Trophoblast cell (in vitro differentiated cells and primary cell): Measurements from ENCODE around the gene NUDT17.

Experiments used
- DNase-seq, 2 donors: peaks; one replicate each; pipeline ENCODE4 v3.0.0-alpha.2; 2016
- H2AFZ ChIP-seq: 2 replicates; pipeline ENCODE4 v1.6.1; 2013; ENCODE audit warnings: low read length, moderate library complexity, mild to moderate bottlenecking; ENCODE audit not compliant: insufficient read depth, poor library complexity
- H2AK5ac ChIP-seq: 2 replicates; pipeline ENCODE4 v1.6.1; 2013; ENCODE audit warnings: mild to moderate bottlenecking, low read length
- H2BK120ac ChIP-seq: 2 replicates; pipeline ENCODE4 v1.6.1; 2013; ENCODE audit warnings: low read length, mild to moderate bottlenecking, moderate library complexity; ENCODE audit not compliant: insufficient read depth, poor library complexity
- H2BK12ac ChIP-seq: 2 replicates; pipeline ENCODE4 v1.6.1; 2013; ENCODE audit warnings: mild to moderate bottlenecking, low read length, moderate library complexity
- H2BK5ac ChIP-seq: 2 replicates; pipeline ENCODE4 v1.6.1; 2013; ENCODE audit warnings: low read length, low read depth, moderate library complexity, mild to moderate bottlenecking; ENCODE audit not compliant: poor library complexity
- H3K14ac ChIP-seq: 2 replicates; pipeline ENCODE4 v1.6.1; 2013; ENCODE audit warnings: mild to moderate bottlenecking, low read length
- H3K18ac ChIP-seq: 2 replicates; pipeline ENCODE4 v1.6.1; 2013; ENCODE audit warnings: mild to moderate bottlenecking, low read length
- H3K23ac ChIP-seq: 2 replicates; pipeline ENCODE4 v1.6.1; 2013; ENCODE audit warnings: low read length
- H3K27ac ChIP-seq: 2 replicates; pipeline ENCODE4 v1.5.1; 2013; ENCODE audit warnings: low read depth, mild to moderate bottlenecking, inconsistent platforms, low read length, moderate library complexity
- H3K27me3 ChIP-seq: 2 replicates; pipeline ENCODE4 v1.6.1; 2013; ENCODE audit warnings: inconsistent platforms, mild to moderate bottlenecking, low read length, moderate library complexity; ENCODE audit not compliant: insufficient read depth
- H3K36me3 ChIP-seq, 2 experiments: 1 replicate in 1 of 2; 2 replicates in 1 of 2; pipeline ENCODE4 v1.6.1; 2013; ENCODE audit warnings: low read length in 2 of 2, mild to moderate bottlenecking in 2 of 2, moderate library complexity in 1 of 2; ENCODE audit not compliant: insufficient read depth in 2 of 2, control insufficient read depth in 1 of 2
- H3K4ac ChIP-seq: 2 replicates; pipeline ENCODE4 v1.6.1; 2013; ENCODE audit warnings: low read depth, mild to moderate bottlenecking, low read length, moderate library complexity
- H3K4me1 ChIP-seq, 2 experiments: 1 replicate in 1 of 2; 2 replicates in 1 of 2; pipeline ENCODE4 v1.6.1; 2013; ENCODE audit warnings: low read length in 2 of 2, mild to moderate bottlenecking in 2 of 2, moderate library complexity in 1 of 2; ENCODE audit not compliant: insufficient read depth in 2 of 2, control insufficient read depth in 1 of 2
- H3K4me2 ChIP-seq: 2 replicates; pipeline ENCODE4 v1.6.1; 2013; ENCODE audit warnings: inconsistent platforms, mild to moderate bottlenecking, low read length, moderate library complexity
- H3K4me3 ChIP-seq: 2 replicates; pipeline ENCODE4 v1.5.1; 2013; ENCODE audit warnings: mild to moderate bottlenecking, low read depth, low read length, inconsistent platforms
- H3K79me1 ChIP-seq: one replicate; pipeline ENCODE4 v1.6.1; 2013; ENCODE audit warnings: low read length
- H3K79me2 ChIP-seq: 2 replicates; pipeline ENCODE4 v1.6.1; 2013; ENCODE audit warnings: low read length, mild to moderate bottlenecking; ENCODE audit not compliant: control insufficient read depth, insufficient read depth, poor library complexity
- H3K9ac ChIP-seq: 2 replicates; pipeline ENCODE4 v1.6.1; 2013; ENCODE audit warnings: mild to moderate bottlenecking, low read length
- H3K9me3 ChIP-seq: 2 replicates; pipeline ENCODE4 v1.6.1; 2013; ENCODE audit warnings: low read depth, mild to moderate bottlenecking, control low read depth, inconsistent platforms, low read length; ENCODE audit not compliant: insufficient read depth
- H4K12ac ChIP-seq: 2 replicates; pipeline ENCODE4 v1.6.1; 2013; ENCODE audit warnings: low read depth, mild to moderate bottlenecking, low read length, moderate library complexity
- H4K8ac ChIP-seq: 2 replicates; pipeline ENCODE4 v1.6.1; 2013; ENCODE audit warnings: low read depth, mild to moderate bottlenecking, low read length, moderate library complexity
- H4K91ac ChIP-seq: one replicate; pipeline ENCODE4 v1.6.1; 2013; ENCODE audit warnings: low read depth, mild to moderate bottlenecking, low read length, moderate library complexity
- WGBS: extraction: QIAGEN DNeasy Blood & Tissue Kit; methylation state at CpG from one replicate; pipeline ENCODE4 v1.1.7; 2013; ENCODE audit warnings: missing lambda C conversion rate; ENCODE audit not compliant: insufficient read length, insufficient coverage; ENCODE audit errors: extremely low coverage; 5-methylcytosine and 5-hydroxymethylcytosine counted together

Gene NUDT17

DNA sequence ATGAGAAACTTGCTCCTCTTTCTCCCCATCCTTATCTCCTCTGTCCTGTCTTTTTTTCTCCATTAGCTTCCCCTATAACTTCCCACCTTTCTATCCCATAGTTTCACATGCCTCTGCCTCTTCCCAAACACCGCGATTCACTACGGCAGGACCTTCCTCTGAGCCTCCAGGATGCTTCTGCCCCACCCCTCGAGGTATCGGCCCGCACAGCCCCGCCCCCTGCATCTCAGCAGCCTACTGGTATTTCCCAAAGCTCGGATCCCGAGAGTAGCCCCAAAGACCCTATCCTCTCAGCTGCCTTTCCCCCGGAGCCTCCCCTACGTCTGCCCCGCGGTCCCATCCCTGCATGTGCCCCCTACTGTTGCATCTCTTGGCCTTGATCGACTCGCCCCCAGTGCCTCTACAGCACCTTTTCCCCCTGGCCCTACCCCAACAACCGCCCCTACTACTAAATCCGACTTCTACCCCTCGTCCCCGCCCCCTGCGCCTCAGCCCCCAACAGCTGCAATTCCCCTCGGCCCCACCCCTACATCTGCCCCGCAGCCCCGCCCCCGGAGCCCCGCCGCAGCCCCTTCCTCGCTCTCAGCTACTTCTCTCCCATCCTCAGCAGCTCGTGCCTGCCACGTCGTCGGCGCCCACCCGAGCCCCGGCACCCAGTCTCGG lies 12.9 kb downstream of the NUDT17 start:
- Histone ChIP-seq H3K4ac (no peak overlapping the region), H2BK120ac (peak overlapping the region; percentile 92), H3K14ac (peak overlapping the region; percentile 90), H3K79me1 (peaks cover 5% of the 10 kb centered on the region), H3K18ac (peak overlapping the region; percentile 98), H2AFZ (peak overlapping the region; percentile 98), H2BK5ac (peak overlapping the region; percentile 92), H3K4me3 (peak overlapping the region; percentile 95), H3K4me1 (peaks cover 3 to 6% of the 10 kb centered on the region in 2 experiments), H4K12ac (peak overlapping the region; percentile 90), H2BK12ac (no peak overlapping the region), H2AK5ac (no peak overlapping the region), H3K27ac (peak overlapping the region; percentile 83), H3K36me3 (peaks cover 31 to 36% of the 10 kb centered on the region in 2 experiments), H3K4me2 (peak overlapping the region; percentile 77), H3K9ac (peak overlapping the region; percentile 94), H3K23ac (no peak overlapping the region), H3K9me3 (peaks cover 1% of the 10 kb centered on the region), H4K8ac (peak overlapping the region; percentile 95), H3K79me2 (peaks cover 2% of the 10 kb centered on the region), H4K91ac (peak overlapping the region; percentile 95), H3K27me3 (no peaks in the 10 kb centered on the region)
- DNase-seq = peak; percentile 32 to 48
- WGBS = no CpG with 5 or more reads among the region's 35 CpGs

DNA sequence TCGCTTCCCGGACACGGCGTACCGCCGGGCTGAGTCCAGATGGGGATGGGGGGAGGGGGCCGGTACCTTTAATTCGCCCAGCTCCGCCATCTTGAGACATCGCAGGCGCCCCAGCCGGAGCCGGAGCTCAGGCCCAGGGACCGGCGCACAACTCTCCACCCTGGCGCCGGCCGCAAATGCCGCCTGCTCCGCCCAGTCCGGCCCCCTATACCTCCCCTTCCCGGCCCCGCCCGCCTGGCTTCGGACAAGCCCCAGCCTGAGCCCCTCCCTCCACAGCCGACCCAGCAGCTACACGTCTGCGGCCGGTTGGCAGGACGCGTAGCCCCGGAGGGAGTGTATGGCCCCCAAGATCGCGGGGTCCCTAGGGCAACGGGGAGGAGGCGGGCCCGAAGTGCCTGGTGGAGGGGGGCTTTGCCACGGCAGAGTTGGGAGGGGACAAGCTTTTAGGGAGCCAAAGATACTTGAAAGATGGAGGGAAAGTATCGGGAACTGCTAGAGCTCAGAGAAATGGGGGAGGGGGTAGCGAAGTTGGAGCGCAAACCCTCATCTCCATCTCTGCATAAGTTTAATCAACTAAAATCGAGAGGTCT lies 13.6 kb downstream of the NUDT17 start, which contains the start of gene PIAS3:
Gene PIAS3 (minus strand): TSS at position 181 of the 590 bp plus-strand sequence. CDS start 91 bp downstream, at position 90.
- Histone ChIP-seq H3K27ac (peak within 1 kb of the TSS; percentile 83), H3K4me1 (peaks cover 3 to 6% of the 10 kb centered on the region in 2 experiments), H3K36me3 (peaks cover 26 to 29% of the 10 kb centered on the region in 2 experiments), H3K4me2 (peak within 1 kb of the TSS; percentile 99), H3K18ac (peak within 1 kb of the TSS; percentile 98), H2BK12ac (peak within 1 kb of the TSS; percentile 12), H2BK120ac (peak within 1 kb of the TSS; percentile 92), H3K79me2 (peaks cover 2% of the 10 kb centered on the region), H3K9me3 (no peaks in the 10 kb centered on the region), H3K79me1 (peaks cover 5% of the 10 kb centered on the region), H2AFZ (peak within 1 kb of the TSS; percentile 98), H3K14ac (peak within 1 kb of the TSS; percentile 90), H3K23ac (no peak within 1 kb of the TSS), H3K9ac (peak within 1 kb of the TSS; percentile 94), H3K27me3 (no peaks in the 10 kb centered on the region), H3K4me3 (peak within 1 kb of the TSS; percentile 95), H2AK5ac (no peak within 1 kb of the TSS), H4K91ac (peak within 1 kb of the TSS; percentile 95), H4K8ac (peak within 1 kb of the TSS; percentile 95), H3K4ac (peak within 1 kb of the TSS; percentile 51), H4K12ac (peak within 1 kb of the TSS; percentile 90), H2BK5ac (peak within 1 kb of the TSS; percentile 92)
- no CpG with 5 or more reads among the region's 42 CpGs for WGBS
- peak; percentile 90 to 95 for DNase-seq

DNA sequence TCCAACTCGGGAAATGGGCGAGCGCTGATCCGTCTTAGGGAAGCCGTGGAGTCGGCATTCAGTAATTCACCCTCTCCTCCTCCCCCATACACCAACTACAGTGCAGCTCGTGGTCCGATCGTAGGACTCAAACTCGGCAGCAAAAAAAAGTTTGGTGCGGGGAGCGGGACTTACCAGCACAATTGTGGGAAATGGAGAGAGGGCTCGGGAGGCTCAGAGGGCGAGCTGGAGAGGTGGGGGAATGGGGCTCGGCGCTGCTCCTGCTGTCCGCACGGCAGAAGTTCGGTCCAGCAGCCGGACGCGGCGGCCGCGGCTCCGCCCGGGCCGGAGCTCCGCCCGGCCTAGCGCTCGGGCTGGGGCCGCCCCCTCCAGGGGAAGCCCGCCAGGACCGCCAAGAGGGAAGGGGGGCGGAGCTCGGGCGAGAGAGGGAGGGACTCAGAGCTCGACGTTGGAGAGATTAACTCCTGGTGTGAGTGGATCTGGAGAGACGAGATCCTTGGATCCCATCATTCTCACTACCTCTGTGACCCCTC lies 14.1 kb downstream of the NUDT17 start:
- peak overlapping the region; percentile 44 for H4K8ac ChIP-seq
- peaks cover 21 to 24% of the 10 kb centered on the region in 2 experiments for H3K36me3 ChIP-seq
- H3K79me1 ChIP-seq = peaks cover 5% of the 10 kb centered on the region
- H3K27ac ChIP-seq = peak overlapping the region; percentile 15
- H3K27me3 ChIP-seq = no peaks in the 10 kb centered on the region
- peak overlapping the region; percentile 30 for H4K91ac ChIP-seq
- H2BK12ac ChIP-seq = no peak overlapping the region
- peaks cover 2% of the 10 kb centered on the region for H3K79me2 ChIP-seq
- peak overlapping the region; percentile 62 for H3K9ac ChIP-seq
- H2BK5ac ChIP-seq = peak overlapping the region; percentile 34
- peak overlapping the region; percentile 99 for H3K4me2 ChIP-seq
- peak overlapping the region; percentile 90 for H3K4me3 ChIP-seq
- DNase-seq = peak; percentile 91 to 93
- H3K18ac ChIP-seq = peak overlapping the region; percentile 63
- no peaks in the 10 kb centered on the region for H3K9me3 ChIP-seq
- H2BK120ac ChIP-seq = peak overlapping the region; percentile 56
- H2AFZ ChIP-seq = peak overlapping the region; percentile 98
- H3K4ac ChIP-seq = no peak overlapping the region
- no CpG with 5 or more reads among the region's 41 CpGs for WGBS
- H3K4me1 ChIP-seq = peaks cover 3 to 6% of the 10 kb centered on the region in 2 experiments
- peak overlapping the region; percentile 38 for H3K14ac ChIP-seq
- no peak overlapping the region for H2AK5ac ChIP-seq
- no peak overlapping the region for H3K23ac ChIP-seq
- H4K12ac ChIP-seq = no peak overlapping the region

GRCh38 chr1:145863282-145864018 lies 18.0 kb downstream of the NUDT17 start:
- Histone ChIP-seq H2AK5ac (no peak overlapping the region), H3K4me1 (peaks cover 3% of the 10 kb centered on the region in 2 experiments), H3K36me3 (no peaks in the 10 kb centered on the region), H3K9ac (no peak overlapping the region), H2BK5ac (no peak overlapping the region), H4K12ac (no peak overlapping the region), H3K4ac (no peak overlapping the region), H3K27me3 (no peaks in the 10 kb centered on the region), H2BK120ac (no peak overlapping the region), H4K91ac (no peak overlapping the region), H4K8ac (no peak overlapping the region), H3K27ac (no peak overlapping the region), H3K14ac (no peak overlapping the region), H3K79me1 (peaks cover 4% of the 10 kb centered on the region), H3K18ac (no peak overlapping the region), H3K4me3 (no peak overlapping the region), H3K79me2 (peaks cover 2% of the 10 kb centered on the region), H3K9me3 (peaks cover 1% of the 10 kb centered on the region), H2BK12ac (no peak overlapping the region), H2AFZ (no peak overlapping the region), H3K4me2 (no peak overlapping the region), H3K23ac (no peak overlapping the region)
- DNase-seq = no peak
- no CpG with 5 or more reads among the region's 5 CpGs for WGBS
